Ishikawa (cell line): ENCODE data around the gene WWOX.

Source experiments
- CEBPB ChIP-seq: IDR thresholded peaks from 2 replicates; pipeline ENCODE4 v1.6.1; 2012
- FOXM1 ChIP-seq: IDR thresholded peaks from 2 replicates; pipeline ENCODE4 v1.6.1; 2012; ENCODE audit warnings: low read depth, borderline replicate concordance
- RAD21 ChIP-seq: IDR thresholded peaks from 2 replicates; pipeline ENCODE4 v1.6.1; 2012; ENCODE audit warnings: low read depth
- TAF1 ChIP-seq: IDR thresholded peaks from 2 replicates; pipeline ENCODE4 v1.6.1; 2012; ENCODE audit warnings: low read depth, mild to moderate bottlenecking
- TEAD4 ChIP-seq: IDR thresholded peaks from 2 replicates; pipeline ENCODE4 v1.6.1; 2012
- YY1 ChIP-seq: IDR thresholded peaks from 2 replicates; pipeline ENCODE4 v1.6.1; 2012; ENCODE audit warnings: low read depth
- ZBTB7A ChIP-seq: IDR thresholded peaks from 2 replicates; pipeline ENCODE4 v1.6.1; 2012; ENCODE audit warnings: low read depth
- TF ChIP-seq, protein P1 (sequence below): IDR thresholded peaks from 2 replicates; pipeline ENCODE4 v1.6.1; 2012; ENCODE audit warnings: low read depth, mild to moderate bottlenecking

DNA sequence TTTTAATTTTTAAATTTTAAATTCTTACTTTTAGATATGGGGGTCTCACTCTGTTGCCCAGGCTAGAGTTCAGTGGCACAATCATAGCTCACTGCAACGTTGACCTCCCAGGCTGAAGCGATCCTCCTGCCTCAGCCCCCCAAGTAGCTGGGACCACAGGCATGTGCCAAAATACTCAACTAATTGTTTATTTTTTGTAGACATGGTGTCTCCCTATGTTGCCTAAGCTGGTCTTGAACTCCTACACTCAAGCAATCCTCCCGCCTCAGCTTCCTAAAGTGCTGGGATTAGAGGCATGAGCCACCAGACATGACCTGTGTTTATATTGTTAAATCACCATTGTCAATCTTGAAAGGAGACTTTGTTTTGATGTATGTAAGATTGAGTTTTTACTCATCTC is 332.2 kb downstream of the WWOX start:
- TF ChIP-seq FOXM1 (no peak), RAD21 (no peak), TEAD4 (no peak), CEBPB (no peak), YY1 (no peak), ZBTB7A (no peak), TAF1 (no peak)
- TF ChIP-seq, protein P1, sequence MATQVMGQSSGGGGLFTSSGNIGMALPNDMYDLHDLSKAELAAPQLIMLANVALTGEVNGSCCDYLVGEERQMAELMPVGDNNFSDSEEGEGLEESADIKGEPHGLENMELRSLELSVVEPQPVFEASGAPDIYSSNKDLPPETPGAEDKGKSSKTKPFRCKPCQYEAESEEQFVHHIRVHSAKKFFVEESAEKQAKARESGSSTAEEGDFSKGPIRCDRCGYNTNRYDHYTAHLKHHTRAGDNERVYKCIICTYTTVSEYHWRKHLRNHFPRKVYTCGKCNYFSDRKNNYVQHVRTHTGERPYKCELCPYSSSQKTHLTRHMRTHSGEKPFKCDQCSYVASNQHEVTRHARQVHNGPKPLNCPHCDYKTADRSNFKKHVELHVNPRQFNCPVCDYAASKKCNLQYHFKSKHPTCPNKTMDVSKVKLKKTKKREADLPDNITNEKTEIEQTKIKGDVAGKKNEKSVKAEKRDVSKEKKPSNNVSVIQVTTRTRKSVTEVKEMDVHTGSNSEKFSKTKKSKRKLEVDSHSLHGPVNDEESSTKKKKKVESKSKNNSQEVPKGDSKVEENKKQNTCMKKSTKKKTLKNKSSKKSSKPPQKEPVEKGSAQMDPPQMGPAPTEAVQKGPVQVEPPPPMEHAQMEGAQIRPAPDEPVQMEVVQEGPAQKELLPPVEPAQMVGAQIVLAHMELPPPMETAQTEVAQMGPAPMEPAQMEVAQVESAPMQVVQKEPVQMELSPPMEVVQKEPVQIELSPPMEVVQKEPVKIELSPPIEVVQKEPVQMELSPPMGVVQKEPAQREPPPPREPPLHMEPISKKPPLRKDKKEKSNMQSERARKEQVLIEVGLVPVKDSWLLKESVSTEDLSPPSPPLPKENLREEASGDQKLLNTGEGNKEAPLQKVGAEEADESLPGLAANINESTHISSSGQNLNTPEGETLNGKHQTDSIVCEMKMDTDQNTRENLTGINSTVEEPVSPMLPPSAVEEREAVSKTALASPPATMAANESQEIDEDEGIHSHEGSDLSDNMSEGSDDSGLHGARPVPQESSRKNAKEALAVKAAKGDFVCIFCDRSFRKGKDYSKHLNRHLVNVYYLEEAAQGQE: no peak
